ENCODE data around the gene PRF1. TPM values are rescaled to one million over a fixed set of nuclear protein-coding genes. Genes with fewer than 3 reads are reported as not detected.
A peak's percentile ranks its signal among the peaks of the same experiment; 100 is the strongest.
"Not testable (repeated sequence)": the region's sequence is repeated elsewhere in the genome, so short reads cannot be mapped to it uniquely, and the experiment has no call there.

Gene PRF1
- 10 to 100 TPM; 94.8 to 95.7 TPM for total RNA-seq
- polyA plus RNA-seq, result 762 TPM

GRCh38 chr10:70602665-70603448 lies at the start of gene PRF1:
TSS of gene PRF1 (minus strand) at chr10:70602741. CDS start at chr10:70600902, 1,839 bp downstream.
- H3K36me3 Mint-ChIP-seq, result peaks cover 9 to 40% (median 21%) of the 10 kb centered on the region in 3 donors
- Histone ChIP-seq H3K36me3 (ENCODE audit: insufficient read depth, low read length) (peaks cover 10% of the 10 kb centered on the region), H3K27me3 (ENCODE audit: insufficient read depth, low read length, poor library complexity, severe bottlenecking) (no peaks in the 10 kb centered on the region), H3K4me1 (ENCODE audit: insufficient read depth, low read length) (peaks cover 61% of the 10 kb centered on the region), H3K9me3 (ENCODE audit: low read length) (no peaks in the 10 kb centered on the region), H3K27ac (ENCODE audit: low read depth, low read length) (peak within 1 kb of the TSS; percentile 70), H3K4me3 (ENCODE audit: low read length) (peak within 1 kb of the TSS; percentile 66)
- peak; percentile 78 to 94 (median 86) for DNase-seq
- ChIA-PET CTCF (interaction anchor here (0.6 to 2.8 kb wide), 7 partner anchors 11 to 156 kb away, joined by 3 to 15 read pairs (median 4); no protein-coding TSS in a partner anchor), POLR2A (interaction anchor here (0.6 to 2.1 kb wide), 8 partner anchors 10 to 285 kb away, joined by 3 to 14 read pairs (median 4); no protein-coding TSS in a partner anchor)
- H3K4me1 Mint-ChIP-seq, result peaks cover 57 to 78% (median 59%) of the 10 kb centered on the region in 3 donors
- H3K27ac Mint-ChIP-seq, result peak within 1 kb of the TSS; percentile 91 to 99 (median 97)
- peaks cover 0 to 4% (median 0%) of the 10 kb centered on the region in 5 donors for H3K9me3 Mint-ChIP-seq
- H3K27me3 Mint-ChIP-seq, result no peaks in the 10 kb centered on the region
- peak within 1 kb of the TSS; percentile 94 to 100 (median 99) for H3K4me3 Mint-ChIP-seq

- no peaks in the 10 kb centered on the region for H3K4me1 ChIP-seq (ENCODE audit: insufficient read depth, low read length)
- ChIA-PET CTCF (no interaction called here), POLR2A (interaction anchor here (0.5 kb wide), 1 partner anchor 12 kb away, joined by 4 read pairs; no protein-coding TSS in a partner anchor)
- Mint-ChIP-seq H3K4me1 (peaks cover 0 to 5% (median 4%) of the 10 kb centered on the region in 3 donors), H3K9me3 (peaks cover 0 to 51% (median 34%) of the 10 kb centered on the region in 5 donors), H3K27me3 (peaks cover 1 to 12% of the 10 kb centered on the region in 2 donors), H3K27ac (no peak overlapping the region), H3K4me3 (no peak overlapping the region), H3K36me3 (peaks cover 0 to 47% (median 7%) of the 10 kb centered on the region in 3 donors)
- H3K36me3 ChIP-seq (ENCODE audit: insufficient read depth, low read length), result no peaks in the 10 kb centered on the region
- no peaks in the 10 kb centered on the region for H3K27me3 ChIP-seq (ENCODE audit: insufficient read depth, low read length, poor library complexity, severe bottlenecking)
- DNase-seq, result no peak
- peaks cover 7% of the 10 kb centered on the region for H3K9me3 ChIP-seq (ENCODE audit: low read length)
- no peak overlapping the region for H3K4me3 ChIP-seq (ENCODE audit: low read length)
- H3K27ac ChIP-seq (ENCODE audit: low read depth, low read length), result no peak overlapping the region
These were observed 49.1 kb upstream of the PRF1 start for GRCh38 chr10:70651661-70652060.

GRCh38 chr10:70650718-70651117 lies 48.2 kb upstream of the PRF1 start:
- ChIA-PET CTCF (no interaction called here), POLR2A (no interaction called here)
- Histone ChIP-seq H3K27me3 (ENCODE audit: insufficient read depth, low read length, poor library complexity, severe bottlenecking) (no peaks in the 10 kb centered on the region), H3K36me3 (ENCODE audit: insufficient read depth, low read length) (no peaks in the 10 kb centered on the region), H3K9me3 (ENCODE audit: low read length) (peaks cover 7% of the 10 kb centered on the region), H3K27ac (ENCODE audit: low read depth, low read length) (no peak overlapping the region), H3K4me3 (ENCODE audit: low read length) (no peak overlapping the region), H3K4me1 (ENCODE audit: insufficient read depth, low read length) (no peaks in the 10 kb centered on the region)
- peaks cover 1 to 12% of the 10 kb centered on the region in 2 donors for H3K27me3 Mint-ChIP-seq
- peaks cover 0 to 51% (median 34%) of the 10 kb centered on the region in 5 donors for H3K9me3 Mint-ChIP-seq
- no peaks in the 10 kb centered on the region for H3K4me1 Mint-ChIP-seq
- H3K36me3 Mint-ChIP-seq, result peaks cover 0 to 47% (median 7%) of the 10 kb centered on the region in 3 donors
- no peak for DNase-seq
- H3K27ac Mint-ChIP-seq, result no peak overlapping the region
- H3K4me3 Mint-ChIP-seq, result no peak overlapping the region

- CTCF ChIA-PET, result no interaction called here
- H3K27me3 Mint-ChIP-seq, result peaks cover 2 to 12% of the 10 kb centered on the region in 2 donors
- no peak overlapping the region for H3K27ac ChIP-seq (ENCODE audit: low read depth, low read length)
- H3K36me3 Mint-ChIP-seq, result peaks cover 0 to 47% (median 7%) of the 10 kb centered on the region in 3 donors
- no peaks in the 10 kb centered on the region for H3K4me1 ChIP-seq (ENCODE audit: insufficient read depth, low read length)
- no peaks in the 10 kb centered on the region for H3K27me3 ChIP-seq (ENCODE audit: insufficient read depth, low read length, poor library complexity, severe bottlenecking)
- no peaks in the 10 kb centered on the region for H3K4me1 Mint-ChIP-seq
- H3K27ac Mint-ChIP-seq, result no peak overlapping the region
- no peak overlapping the region for H3K4me3 Mint-ChIP-seq
- no peak overlapping the region for H3K4me3 ChIP-seq (ENCODE audit: low read length)
- POLR2A ChIA-PET, result no interaction called here
- H3K9me3 Mint-ChIP-seq, result peaks cover 0 to 51% (median 34%) of the 10 kb centered on the region in 5 donors
- H3K36me3 ChIP-seq (ENCODE audit: insufficient read depth, low read length), result no peaks in the 10 kb centered on the region
- peaks cover 7% of the 10 kb centered on the region for H3K9me3 ChIP-seq (ENCODE audit: low read length)
- DNase-seq, result no peak
These were observed 47.6 kb upstream of the PRF1 start for GRCh38 chr10:70650104-70650503.

- Mint-ChIP-seq H3K9me3 (peaks cover 0 to 51% (median 34%) of the 10 kb centered on the region in 5 donors), H3K27me3 (peaks cover 4 to 12% of the 10 kb centered on the region in 2 donors), H3K4me1 (no peaks in the 10 kb centered on the region), H3K27ac (no peak overlapping the region), H3K36me3 (peaks cover 0 to 47% (median 7%) of the 10 kb centered on the region in 3 donors), H3K4me3 (no peak overlapping the region)
- no peak for DNase-seq
- no peaks in the 10 kb centered on the region for H3K27me3 ChIP-seq (ENCODE audit: insufficient read depth, low read length, poor library complexity, severe bottlenecking)
- no peaks in the 10 kb centered on the region for H3K4me1 ChIP-seq (ENCODE audit: insufficient read depth, low read length)
- H3K4me3 ChIP-seq (ENCODE audit: low read length), result no peak overlapping the region
- CTCF ChIA-PET, result no interaction called here
- H3K36me3 ChIP-seq (ENCODE audit: insufficient read depth, low read length), result no peaks in the 10 kb centered on the region
- POLR2A ChIA-PET, result no interaction called here
- peaks cover 7% of the 10 kb centered on the region for H3K9me3 ChIP-seq (ENCODE audit: low read length)
- no peak overlapping the region for H3K27ac ChIP-seq (ENCODE audit: low read depth, low read length)
These were observed 47.0 kb upstream of the PRF1 start for GRCh38 chr10:70649526-70649925.

GRCh38 chr10:70648427-70648826 lies 45.9 kb upstream of the PRF1 start:
- H3K4me3 ChIP-seq (ENCODE audit: low read length), result no peak overlapping the region
- Mint-ChIP-seq H3K4me1 (no peaks in the 10 kb centered on the region), H3K27ac (no peak overlapping the region), H3K4me3 (no peak overlapping the region), H3K27me3 (peaks cover 4 to 12% of the 10 kb centered on the region in 2 donors), H3K9me3 (peaks cover 0 to 51% (median 34%) of the 10 kb centered on the region in 5 donors), H3K36me3 (peaks cover 0 to 47% (median 7%) of the 10 kb centered on the region in 3 donors)
- ChIA-PET POLR2A (no interaction called here), CTCF (interaction anchor here (1.1 to 1.5 kb wide), 2 partner anchors 29 to 99 kb away, joined by 3 read pairs; no protein-coding TSS in a partner anchor)
- no peaks in the 10 kb centered on the region for H3K36me3 ChIP-seq (ENCODE audit: insufficient read depth, low read length)
- H3K27ac ChIP-seq (ENCODE audit: low read depth, low read length), result no peak overlapping the region
- peaks cover 7% of the 10 kb centered on the region for H3K9me3 ChIP-seq (ENCODE audit: low read length)
- H3K4me1 ChIP-seq (ENCODE audit: insufficient read depth, low read length), result no peaks in the 10 kb centered on the region
- no peak for DNase-seq
- no peaks in the 10 kb centered on the region for H3K27me3 ChIP-seq (ENCODE audit: insufficient read depth, low read length, poor library complexity, severe bottlenecking)

- peak overlapping the region in 1 of 8 donors; percentile 79 for H3K27ac Mint-ChIP-seq
- H3K9me3 Mint-ChIP-seq, result peaks cover 0 to 44% (median 31%) of the 10 kb centered on the region in 5 donors
- H3K4me1 Mint-ChIP-seq, result no peaks in the 10 kb centered on the region
- H3K36me3 Mint-ChIP-seq, result peaks cover 0 to 43% (median 7%) of the 10 kb centered on the region in 3 donors
- no peak for DNase-seq
- Histone ChIP-seq H3K4me3 (ENCODE audit: low read length) (no peak overlapping the region), H3K27ac (ENCODE audit: low read depth, low read length) (no peak overlapping the region), H3K36me3 (ENCODE audit: insufficient read depth, low read length) (no peaks in the 10 kb centered on the region), H3K27me3 (ENCODE audit: insufficient read depth, low read length, poor library complexity, severe bottlenecking) (no peaks in the 10 kb centered on the region), H3K4me1 (ENCODE audit: insufficient read depth, low read length) (no peaks in the 10 kb centered on the region), H3K9me3 (ENCODE audit: low read length) (peaks cover 7% of the 10 kb centered on the region)
- peaks cover 4 to 12% of the 10 kb centered on the region in 2 donors for H3K27me3 Mint-ChIP-seq
- POLR2A ChIA-PET, result no interaction called here
- no peak overlapping the region for H3K4me3 Mint-ChIP-seq
- CTCF ChIA-PET, result no interaction called here
These were observed 44.5 kb upstream of the PRF1 start for GRCh38 chr10:70647086-70647485.

- DNase-seq; H3K36me3 ChIP-seq (ENCODE audit: insufficient read depth, low read length): not testable (repeated sequence)
These were observed 42.4 kb upstream of the PRF1 start for GRCh38 chr10:70644959-70645358.

More at GRCh38 chr10:70644959-70645358, 42.4 kb upstream of the PRF1 start:
- H3K4me1 ChIP-seq (ENCODE audit: insufficient read depth, low read length); H3K27ac Mint-ChIP-seq; H3K27me3 ChIP-seq (ENCODE audit: insufficient read depth, low read length, poor library complexity, severe bottlenecking); H3K27ac ChIP-seq (ENCODE audit: low read depth, low read length); H3K4me3 Mint-ChIP-seq; H3K4me3 ChIP-seq (ENCODE audit: low read length); POLR2A ChIA-PET; H3K4me1 Mint-ChIP-seq; H3K9me3 ChIP-seq (ENCODE audit: low read length): not testable (repeated sequence)
- peaks cover 8 to 14% of the 10 kb centered on the region in 2 donors for H3K27me3 Mint-ChIP-seq
- CTCF ChIA-PET, result interaction anchor here (1.4 kb wide), 1 partner anchor 46 kb away, joined by 3 read pairs; no protein-coding TSS in a partner anchor
- peaks cover 0 to 27% (median 7%) of the 10 kb centered on the region in 3 donors for H3K36me3 Mint-ChIP-seq
- H3K9me3 Mint-ChIP-seq, result peaks cover 0 to 26% (median 20%) of the 10 kb centered on the region in 5 donors
